Astrocyte of the cerebellum (primary cell): ENCODE results near the gene ITIH5.

Experiments used
- DNase-seq: peaks from one replicate; pipeline ENCODE4 v3.0.0-alpha.2; 2011; ENCODE audit warnings: low read depth
- H3K4me3 ChIP-seq: 2 replicates; pipeline ENCODE4 v1.5.1; 2011; ENCODE audit warnings: mild to moderate bottlenecking, low read depth, low read length, moderate library complexity
- in situ Hi-C: cut with HindIII; loops from 2 replicates; pipeline ENCODE4 v1.10.0; 2017; ENCODE audit warnings: low sequenced_read_pairs
- TF ChIP-seq, protein P1 (sequence below): IDR thresholded peaks from 2 replicates; pipeline ENCODE4 v1.5.1; 2012; ENCODE audit warnings: low read length, low read depth, moderate library complexity, mild to moderate bottlenecking; ENCODE audit errors: missing control alignments

The ITIH5 gene

DNA sequence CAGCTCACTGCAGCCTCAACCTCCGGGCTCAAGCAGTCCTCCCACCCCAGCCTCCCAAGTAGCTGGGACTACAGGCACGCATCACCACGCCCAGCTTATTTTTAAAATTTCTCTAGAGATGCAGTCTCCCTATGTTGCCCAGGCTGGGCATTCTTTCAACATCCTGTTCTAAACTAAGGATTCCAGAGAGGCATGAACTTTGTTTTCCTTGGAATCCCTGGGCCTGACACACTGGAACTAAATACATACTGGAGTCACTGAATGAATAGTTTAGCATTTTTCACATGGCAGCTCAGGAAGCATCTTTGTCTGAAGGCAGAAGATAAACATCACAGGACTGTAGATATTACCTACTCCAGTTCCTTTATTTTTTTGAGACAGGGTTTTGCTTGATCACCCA is 108.7 kb downstream of the ITIH5 start:
- in situ Hi-C loops, result no loop called here
- TF ChIP-seq, protein P1, sequence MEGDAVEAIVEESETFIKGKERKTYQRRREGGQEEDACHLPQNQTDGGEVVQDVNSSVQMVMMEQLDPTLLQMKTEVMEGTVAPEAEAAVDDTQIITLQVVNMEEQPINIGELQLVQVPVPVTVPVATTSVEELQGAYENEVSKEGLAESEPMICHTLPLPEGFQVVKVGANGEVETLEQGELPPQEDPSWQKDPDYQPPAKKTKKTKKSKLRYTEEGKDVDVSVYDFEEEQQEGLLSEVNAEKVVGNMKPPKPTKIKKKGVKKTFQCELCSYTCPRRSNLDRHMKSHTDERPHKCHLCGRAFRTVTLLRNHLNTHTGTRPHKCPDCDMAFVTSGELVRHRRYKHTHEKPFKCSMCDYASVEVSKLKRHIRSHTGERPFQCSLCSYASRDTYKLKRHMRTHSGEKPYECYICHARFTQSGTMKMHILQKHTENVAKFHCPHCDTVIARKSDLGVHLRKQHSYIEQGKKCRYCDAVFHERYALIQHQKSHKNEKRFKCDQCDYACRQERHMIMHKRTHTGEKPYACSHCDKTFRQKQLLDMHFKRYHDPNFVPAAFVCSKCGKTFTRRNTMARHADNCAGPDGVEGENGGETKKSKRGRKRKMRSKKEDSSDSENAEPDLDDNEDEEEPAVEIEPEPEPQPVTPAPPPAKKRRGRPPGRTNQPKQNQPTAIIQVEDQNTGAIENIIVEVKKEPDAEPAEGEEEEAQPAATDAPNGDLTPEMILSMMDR, result no peak

DNA sequence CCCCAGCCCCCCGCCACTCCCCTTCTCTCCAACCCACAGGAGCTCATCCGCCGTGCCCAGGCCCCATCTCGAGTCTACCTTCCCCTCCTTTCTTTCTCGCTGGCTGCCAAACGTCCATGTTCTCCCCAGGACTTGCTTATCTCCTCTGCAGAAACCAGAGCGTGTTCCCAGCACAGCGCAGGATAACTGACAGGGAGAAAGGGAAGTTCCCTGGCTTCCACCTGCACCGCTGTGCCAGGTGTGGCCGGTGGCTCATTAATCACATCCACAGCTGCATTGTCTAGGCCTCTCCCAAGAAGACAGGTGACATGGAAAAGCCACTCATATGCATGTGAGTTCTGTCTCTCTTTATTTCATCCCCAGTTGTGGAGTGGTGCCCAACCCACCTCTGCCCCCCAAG is 113.2 kb downstream of the ITIH5 start:
- in situ Hi-C loops, result no loop called here
- H3K4me3 ChIP-seq, result no peak overlapping the region
- DNase-seq, result no peak
- TF ChIP-seq, protein P1, result no peak

More for the DNA sequence above, 108.7 kb downstream of the ITIH5 start:
- H3K4me3 ChIP-seq, result no peak overlapping the region
- DNase-seq, result no peak

DNA sequence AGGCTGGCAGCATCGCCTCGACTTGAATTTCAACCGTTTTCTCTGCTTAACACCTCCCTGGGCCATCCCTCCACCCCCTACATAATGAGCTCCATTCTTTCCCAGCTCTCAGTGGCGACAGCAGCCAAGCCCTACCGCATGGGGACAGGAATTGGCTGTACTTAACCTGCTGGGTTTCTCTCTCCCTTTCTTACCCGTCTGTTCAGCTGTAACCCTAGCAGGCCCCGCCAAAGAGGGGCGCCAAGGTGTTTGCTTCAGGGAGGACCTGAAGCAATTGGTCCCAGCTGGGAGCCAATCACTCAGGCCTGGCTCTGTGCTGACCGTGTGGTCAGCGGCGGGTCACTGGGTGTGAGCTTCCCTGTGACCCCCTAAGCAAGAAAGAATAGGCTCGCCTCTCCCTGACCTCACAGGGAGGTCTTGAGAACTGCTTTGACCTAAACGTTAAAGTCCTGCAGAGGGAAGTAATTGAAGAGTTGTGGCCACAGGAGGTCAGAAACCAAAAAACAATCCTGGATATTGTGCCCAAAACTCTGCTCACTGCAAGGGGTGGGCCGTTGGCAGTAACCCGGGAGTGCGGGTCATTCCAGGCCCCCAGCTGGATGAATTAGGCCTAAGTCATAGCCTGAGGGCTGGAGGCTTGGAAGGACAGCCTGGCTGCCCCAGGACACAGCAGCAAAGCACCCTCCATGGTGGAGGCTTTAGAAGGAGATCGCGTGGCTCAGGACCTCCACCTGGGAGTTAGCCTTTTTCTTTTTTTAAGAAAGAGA is 114.6 kb downstream of the ITIH5 start:
- in situ Hi-C loops, result no loop called here
- H3K4me3 ChIP-seq, result no peak overlapping the region
- DNase-seq, result no peak
- TF ChIP-seq, protein P1, result no peak

DNA sequence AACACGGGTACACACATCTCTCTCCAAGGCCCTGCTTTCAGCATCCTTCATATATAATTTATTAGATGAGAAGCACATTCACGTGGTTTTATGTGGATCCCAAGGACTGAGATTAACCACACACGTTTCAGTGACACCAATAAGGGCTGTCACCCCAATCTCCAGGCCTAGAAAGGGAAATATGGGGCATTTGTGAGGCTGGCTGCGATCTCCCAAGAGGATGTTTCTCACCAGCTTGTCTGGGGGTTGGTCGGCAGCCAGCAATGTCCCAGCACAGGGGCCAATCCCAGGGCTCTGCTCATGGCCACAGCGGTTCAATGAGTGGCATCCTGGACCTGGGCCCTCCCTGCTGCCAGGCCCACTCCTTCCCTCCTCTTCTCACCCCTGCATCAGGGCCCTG is 115.5 kb downstream of the ITIH5 start:
- H3K4me3 ChIP-seq, result no peak overlapping the region
- DNase-seq, result no peak
- TF ChIP-seq, protein P1, result no peak
- in situ Hi-C loops, result no loop called here

DNA sequence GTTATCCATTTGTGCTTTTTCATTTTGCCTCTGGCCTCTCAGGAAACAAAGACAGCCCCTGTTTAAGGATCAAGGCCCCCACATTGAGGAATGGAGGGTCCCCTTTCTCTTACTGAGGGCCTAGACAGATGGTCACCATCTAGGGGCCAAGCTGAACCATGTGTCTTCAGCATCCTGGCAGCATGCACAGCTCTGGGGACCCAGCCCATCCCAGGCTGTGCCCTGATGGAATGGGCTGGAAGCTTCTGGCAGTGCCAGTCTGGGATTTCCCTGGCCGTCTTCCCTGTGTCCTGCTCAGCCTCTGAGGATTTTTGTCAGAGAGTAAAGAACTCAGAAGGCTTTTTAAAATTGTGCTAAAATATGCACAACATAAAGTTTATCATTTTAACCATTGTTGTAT is 116.8 kb downstream of the ITIH5 start:
- no peak overlapping the region for H3K4me3 ChIP-seq
- in situ Hi-C loops, result no loop called here
- TF ChIP-seq, protein P1, result no peak
- DNase-seq, result no peak

DNA sequence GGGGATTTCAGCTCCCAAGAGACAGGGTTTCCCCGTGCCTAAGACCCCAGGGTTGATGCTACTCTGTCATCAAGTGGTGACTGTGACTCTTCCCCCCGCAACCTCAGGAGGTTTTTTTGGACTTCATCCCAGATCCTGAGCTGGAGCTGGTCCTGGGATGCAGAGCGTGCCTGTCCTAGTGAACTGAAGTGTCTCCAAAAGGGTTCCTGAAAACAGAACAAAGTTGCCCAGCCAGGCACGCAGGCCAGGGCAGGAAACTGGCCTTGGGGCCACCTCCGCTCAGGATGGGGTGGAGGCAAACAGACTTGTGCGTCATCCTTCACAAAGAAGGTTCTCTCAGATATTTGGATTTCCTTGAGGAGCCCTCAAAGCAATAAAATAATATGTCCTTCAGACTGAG is 118.9 kb downstream of the ITIH5 start:
- TF ChIP-seq, protein P1, result no peak
- no peak for DNase-seq
- H3K4me3 ChIP-seq, result no peak overlapping the region
- in situ Hi-C loops, result no loop called here
